Esophagus squamous epithelium (tissue), 5 donors: ENCODE data around the gene FCHSD2. TPM values are rescaled to one million over a fixed set of nuclear protein-coding genes. Genes with fewer than 3 reads are reported as not detected.

Source experiments
- DNase-seq: peaks from one replicate; lab custom pipeline; 2025; lab: John Stamatoyannopoulos, UW
- H3K27ac ChIP-seq, 4 donors: fragments of 200-600 bp; sonication (generic); one replicate each; pipeline ENCODE4 v1.5.1; 2016 to 2019; ENCODE audit warnings: mild to moderate bottlenecking in 1 of 4
- H3K27me3 ChIP-seq, 4 donors: fragments of 200-600 bp; sonication (generic); 1 replicate in 3 of 4; 2 replicates in 1 of 4; pipeline versions ENCODE4 v1.5.1 to v1.6.0; 2017 to 2021; ENCODE audit warnings: antibody characterized with exemption in 1 of 4
- H3K36me3 ChIP-seq, 3 donors: fragments of 200-600 bp; sonication (generic); one replicate each; pipeline ENCODE4 v1.5.1; 2016 to 2019
- H3K4me1 ChIP-seq, 3 donors: fragments of 200-600 bp; sonication (generic); one replicate each; pipeline ENCODE4 v1.5.1; 2017 to 2019
- H3K4me3 ChIP-seq, 4 donors: fragments of 200-600 bp; sonication (generic); 1 replicate in 3 of 4; 2 replicates in 1 of 4; pipeline ENCODE4 v1.5.1; 2016 to 2019; ENCODE audit warnings: mild to moderate bottlenecking in 2 of 4, moderate library complexity in 1 of 4
- H3K9me3 ChIP-seq, 3 donors: fragments of 200-600 bp; sonication (generic); one replicate each; pipeline ENCODE4 v1.5.1; 2016 to 2019
- POLR2A ChIP-seq, 4 donors: fragments of 450-650 bp; IDR thresholded peaks; one replicate each; pipeline ENCODE4 v1.6.1; 2017; ENCODE audit warnings: antibody characterized with exemption in 4 of 4, mild to moderate bottlenecking in 4 of 4, moderate library complexity in 3 of 4
- WGBS, 2 donors: methylation state at CpG; one replicate each; pipeline ENCODE4 v1.1.5; 2018; 5-methylcytosine and 5-hydroxymethylcytosine counted together
- intact Hi-C: fragments of 100-400 bp; cut with DNase I; formaldehyde crosslinking; loops from one replicate; pipeline ENCODE4 v1.15.0; 2022
- total RNA-seq, 4 donors: library from RNA; depleted of rRNA; stranded (reverse); fragments of >200 nt; gene quantifications; one replicate each; pipeline ENCODE4 v1.1.0, GENCODE V29; 2016
- TF ChIP-seq, protein P1 (sequence below), 6 experiments: fragments of 450-650 bp in 4 of 6; fragments of 200-600 bp in 2 of 6; sonication (generic) in 2 of 6; IDR thresholded peaks; one replicate each; pipeline ENCODE4 v1.5.1; 2016 to 2019; ENCODE audit warnings: antibody characterized with exemption in 6 of 6, mild to moderate bottlenecking in 4 of 6, moderate library complexity in 4 of 6
- donor health status: DM: yes; HTN: yes; CAD: no.

Gene FCHSD2
- total RNA-seq, 4 donors from 2014 or later: 4.1 to 12.8 (median 6.8) TPM

DNA sequence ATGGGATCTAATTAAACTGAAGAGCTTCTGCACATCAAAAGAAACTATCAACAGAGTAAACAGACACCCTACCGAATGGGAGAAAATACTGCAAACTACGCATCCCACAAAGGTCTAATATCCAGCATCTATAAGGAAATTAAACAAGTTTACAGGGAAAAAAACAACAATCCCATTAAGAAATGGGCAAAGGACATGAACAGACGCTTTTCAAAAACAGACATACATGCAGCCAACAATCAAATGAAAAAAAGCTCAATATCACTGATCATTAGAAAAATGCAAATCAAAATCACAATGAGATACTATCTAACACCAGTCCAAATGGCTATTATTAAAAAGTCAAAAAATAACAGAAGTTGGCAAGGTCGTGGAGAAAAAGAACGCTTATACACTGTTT, 117.5 kb downstream of the FCHSD2 start:
- no peak for DNase-seq

GRCh38 chr11:73019996-73020395, 122.1 kb downstream of the FCHSD2 start:
- Histone ChIP-seq H3K36me3 (no peaks in the 10 kb centered on the region), H3K9me3 (peaks cover 0 to 9% (median 0%) of the 10 kb centered on the region in 3 donors), H3K4me3 (no peak overlapping the region), H3K4me1 (no peaks in the 10 kb centered on the region), H3K27ac (no peak overlapping the region), H3K27me3 (no peaks in the 10 kb centered on the region)
- WGBS, 2 donors: 92 to 93% methylated on average over 1 of the region's 1 CpG
- intact Hi-C loops: no loop called here
- no peak for DNase-seq
- TF ChIP-seq, protein P1, sequence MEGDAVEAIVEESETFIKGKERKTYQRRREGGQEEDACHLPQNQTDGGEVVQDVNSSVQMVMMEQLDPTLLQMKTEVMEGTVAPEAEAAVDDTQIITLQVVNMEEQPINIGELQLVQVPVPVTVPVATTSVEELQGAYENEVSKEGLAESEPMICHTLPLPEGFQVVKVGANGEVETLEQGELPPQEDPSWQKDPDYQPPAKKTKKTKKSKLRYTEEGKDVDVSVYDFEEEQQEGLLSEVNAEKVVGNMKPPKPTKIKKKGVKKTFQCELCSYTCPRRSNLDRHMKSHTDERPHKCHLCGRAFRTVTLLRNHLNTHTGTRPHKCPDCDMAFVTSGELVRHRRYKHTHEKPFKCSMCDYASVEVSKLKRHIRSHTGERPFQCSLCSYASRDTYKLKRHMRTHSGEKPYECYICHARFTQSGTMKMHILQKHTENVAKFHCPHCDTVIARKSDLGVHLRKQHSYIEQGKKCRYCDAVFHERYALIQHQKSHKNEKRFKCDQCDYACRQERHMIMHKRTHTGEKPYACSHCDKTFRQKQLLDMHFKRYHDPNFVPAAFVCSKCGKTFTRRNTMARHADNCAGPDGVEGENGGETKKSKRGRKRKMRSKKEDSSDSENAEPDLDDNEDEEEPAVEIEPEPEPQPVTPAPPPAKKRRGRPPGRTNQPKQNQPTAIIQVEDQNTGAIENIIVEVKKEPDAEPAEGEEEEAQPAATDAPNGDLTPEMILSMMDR (IDR thresholded peaks at IDR 0.05): no peak

More for the DNA sequence above, 117.5 kb downstream of the FCHSD2 start:
- TF ChIP-seq POLR2A (IDR thresholded peaks at IDR 0.05): no peak
- TF ChIP-seq, protein P1 (IDR thresholded peaks at IDR 0.05): no peak
- peaks cover 0 to 24% (median 8%) of the 10 kb centered on the region in 3 donors for H3K9me3 ChIP-seq
- H3K4me3 ChIP-seq: no peak overlapping the region
- H3K27ac ChIP-seq: no peak overlapping the region
- intact Hi-C loops: no loop called here
- H3K4me1 ChIP-seq: peaks cover 0 to 4% (median 0%) of the 10 kb centered on the region in 3 donors
- no peaks in the 10 kb centered on the region for H3K27me3 ChIP-seq
- H3K36me3 ChIP-seq: peaks cover 0 to 8% (median 0%) of the 10 kb centered on the region in 3 donors
- 93 to 95% methylated on average over 5 of the region's 5 CpGs for WGBS, 2 donors

DNA sequence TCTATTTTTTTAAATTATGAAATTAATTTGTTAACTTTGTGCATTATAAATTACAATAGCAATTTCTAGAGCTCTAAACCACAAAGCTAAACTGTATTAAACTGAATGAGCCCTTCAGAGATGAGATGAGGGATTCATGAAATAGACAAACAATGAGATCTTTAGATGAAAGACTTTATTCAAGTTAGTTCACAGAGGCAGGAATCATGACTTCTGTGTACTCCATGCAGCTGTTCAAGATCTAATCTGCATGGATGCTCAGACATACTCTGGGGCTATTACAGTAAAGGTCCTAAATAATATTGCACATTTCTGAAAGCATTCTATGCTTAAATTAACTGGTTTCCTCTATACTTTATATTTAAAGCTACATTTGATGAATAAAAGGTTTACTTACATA, 122.7 kb downstream of the FCHSD2 start:
- no peaks in the 10 kb centered on the region for H3K27me3 ChIP-seq
- no peak for DNase-seq
- no peak overlapping the region for H3K27ac ChIP-seq
- H3K4me1 ChIP-seq: no peaks in the 10 kb centered on the region
- peaks cover 0 to 3% (median 0%) of the 10 kb centered on the region in 3 donors for H3K36me3 ChIP-seq
- no peak overlapping the region for H3K4me3 ChIP-seq
- TF ChIP-seq, protein P1 (IDR thresholded peaks at IDR 0.05): no peak
- TF ChIP-seq POLR2A (IDR thresholded peaks at IDR 0.05): no peak
- intact Hi-C loops: no loop called here
- H3K9me3 ChIP-seq: peaks cover 0 to 3% (median 0%) of the 10 kb centered on the region in 3 donors

- Histone ChIP-seq H3K27ac (no peak overlapping the region), H3K36me3 (peaks cover 0 to 3% (median 0%) of the 10 kb centered on the region in 3 donors), H3K4me1 (no peaks in the 10 kb centered on the region), H3K27me3 (no peaks in the 10 kb centered on the region), H3K4me3 (no peak overlapping the region), H3K9me3 (no peaks in the 10 kb centered on the region)
- TF ChIP-seq, protein P1 (IDR thresholded peaks at IDR 0.05): no peak
- TF ChIP-seq POLR2A (IDR thresholded peaks at IDR 0.05): no peak
- DNase-seq: no peak
- intact Hi-C loops: no loop called here
These were observed 123.3 kb downstream of the FCHSD2 start for GRCh38 chr11:73018856-73019255.

- 82 to 89% methylated on average over 8 of the region's 8 CpGs for WGBS, 2 donors
- H3K9me3 ChIP-seq: no peaks in the 10 kb centered on the region
- H3K27ac ChIP-seq: no peak overlapping the region
- peaks cover 0 to 3% (median 0%) of the 10 kb centered on the region in 3 donors for H3K36me3 ChIP-seq
- DNase-seq: no peak
- no peak overlapping the region for H3K4me3 ChIP-seq
- no peak for TF ChIP-seq POLR2A (IDR thresholded peaks at IDR 0.05)
- TF ChIP-seq, protein P1 (IDR thresholded peaks at IDR 0.05): no peak
- H3K27me3 ChIP-seq: no peaks in the 10 kb centered on the region
- H3K4me1 ChIP-seq: peaks cover 0 to 9% (median 0%) of the 10 kb centered on the region in 3 donors
- intact Hi-C loops: no loop called here
These were observed 124.9 kb downstream of the FCHSD2 start for GRCh38 chr11:73017024-73017751.
